K562 (cell line): ENCODE results near the gene STK11. TPM values are rescaled to one million over a fixed set of nuclear protein-coding genes. Genes with fewer than 3 reads are reported as not detected.

Experiments used
- ATAC-seq: fragments of 200-7000 bp; cut with Tn5 transposase; 3 replicates; pipeline ENCODE4 v1.9.1; 2020; ENCODE audit warnings: moderate library complexity
- BruUV-seq: library from RNA; stranded (reverse); fragments of 400-500 nt; replicated peaks from 2 replicates; lab custom pipeline; 2021; lab: Mats Ljungman, UMichigan
- CTCF ChIA-PET: fragments of 300-600 bp; formaldehyde crosslinking; extraction: SDS; loops from one replicate; lab custom pipeline; 2021; ENCODE audit warnings: low intra/inter-chr PET ratio; lab: Yijun Ruan, JAX
- POLR2A ChIA-PET: fragments of 300-600, 350-650 bp; sonication (Branson Sonifier 250); formaldehyde crosslinking; extraction: SDS; loops from one replicate; lab custom pipeline; 2021; ENCODE audit warnings: antibody characterized with exemption, inconsistent platforms; lab: Yijun Ruan, JAX
- DNase-seq, 4 experiments: peaks; one replicate each; pipeline versions ENCODE4 v3.0.0 to v3.0.0-alpha.2; 2011 to 2018; ENCODE audit warnings: low spot score in 3 of 4, mixed read lengths in 3 of 4; ENCODE audit errors: extremely low read depth in 1 of 4
- FAIRE-seq: peaks from 2 replicates; lab custom pipeline; 2011; peaks lifted over from hg19 to GRCh38; lab: Jason Lieb, UNC
- H2AFZ ChIP-seq: 2 replicates; pipeline ENCODE4 v1.6.0; 2011; ENCODE audit warnings: low read depth, low read length, control low read depth, inconsistent platforms
- H3K27ac ChIP-seq: fragments of 200-600 bp; 3 replicates; pipeline ENCODE4 v1.8.0; 2011; ENCODE audit warnings: low read depth, mild to moderate bottlenecking, control low read depth, inconsistent platforms, low read length, moderate library complexity, mixed read lengths; ENCODE audit errors: extremely low read depth
- H3K27me3 ChIP-seq, 2 experiments: fragments of 300-600 bp in 1 of 2; 2 replicates in 1 of 2; 3 replicates in 1 of 2; pipeline versions ENCODE4 v1.6.0 to v1.8.0; 2011; ENCODE audit warnings: inconsistent platforms in 2 of 2, low read length in 2 of 2, mild to moderate bottlenecking in 1 of 2, mixed read lengths in 1 of 2, moderate library complexity in 1 of 2; ENCODE audit not compliant: control insufficient read depth in 2 of 2, insufficient read depth in 2 of 2
- H3K36me3 ChIP-seq: fragments of 300-600 bp; 3 replicates; pipeline ENCODE4 v1.8.0; 2011; ENCODE audit warnings: mild to moderate bottlenecking, low read length, inconsistent platforms; ENCODE audit not compliant: control insufficient read depth, insufficient read depth
- H3K4me1 ChIP-seq, 2 experiments: fragments of 200-600 bp in 1 of 2; replicated peaks in 1 of 2; 2 replicates in 1 of 2; 3 replicates in 1 of 2; pipeline versions ENCODE4 v1.5.1 to v1.8.0; 2011; ENCODE audit warnings: inconsistent platforms in 2 of 2, low read length in 2 of 2, mild to moderate bottlenecking in 1 of 2, mixed read lengths in 1 of 2, moderate library complexity in 1 of 2; ENCODE audit not compliant: control insufficient read depth in 2 of 2, insufficient read depth in 2 of 2
- H3K4me2 ChIP-seq: 2 replicates; pipeline ENCODE4 v1.6.1; 2011; ENCODE audit warnings: low read length, control low read depth, inconsistent platforms, mixed read lengths; ENCODE audit not compliant: insufficient read depth
- H3K4me3 ChIP-seq: fragments of 200-600 bp; sonication (generic), shearing (Covaris generic); 2 replicates; pipeline ENCODE4 v1.5.1; 2016; ENCODE audit warnings: control low read depth, inconsistent platforms
- H3K79me2 ChIP-seq: fragments of 200-600 bp; 3 replicates; pipeline ENCODE4 v1.8.0; 2011; ENCODE audit warnings: low read length, inconsistent platforms; ENCODE audit not compliant: control insufficient read depth, insufficient read depth
- H3K9ac ChIP-seq, 2 experiments: 2 replicates each; pipeline versions ENCODE4 v1.6.0 to v1.6.1; 2011; ENCODE audit warnings: low read depth in 2 of 2, low read length in 2 of 2, control low read depth in 1 of 2, inconsistent platforms in 1 of 2, mild to moderate bottlenecking in 1 of 2, mixed read lengths in 1 of 2; ENCODE audit not compliant: insufficient read depth in 1 of 2
- H3K9me1 ChIP-seq: one replicate; pipeline ENCODE4 v1.6.0; 2011; ENCODE audit warnings: inconsistent platforms, mild to moderate bottlenecking, low read length, moderate library complexity; ENCODE audit not compliant: control insufficient read depth, insufficient read depth
- H3K9me3 ChIP-seq: replicated peaks from 2 replicates; pipeline ENCODE4 v1.5.1; 2011; ENCODE audit warnings: low read depth, low read length, inconsistent platforms; ENCODE audit not compliant: control insufficient read depth, insufficient read depth
- H4K20me1 ChIP-seq: replicated peaks from 2 replicates; pipeline ENCODE4 v1.6.1; 2011; ENCODE audit warnings: low read length, inconsistent platforms, mixed read lengths; ENCODE audit not compliant: control insufficient read depth, insufficient read depth
- CGGBP1 ChIP-seq: fragments of 250-450 bp; sonication (Bioruptor Pico); IDR thresholded peaks from 2 replicates; pipeline ENCODE4 v1.9.0; 2021; ENCODE audit warnings: mild to moderate bottlenecking
- EHMT2 ChIP-seq: fragments of 450-650 bp; IDR thresholded peaks from 2 replicates; pipeline ENCODE4 v1.6.1; 2018; ENCODE audit warnings: antibody characterized with exemption
- GATAD2B ChIP-seq: fragments of 450-650 bp; IDR thresholded peaks from 2 replicates; pipeline ENCODE4 v1.6.1; 2017; ENCODE audit warnings: mild to moderate bottlenecking, borderline replicate concordance
- GTF2F1 ChIP-seq: IDR thresholded peaks from 2 replicates; pipeline ENCODE4 v1.6.1; 2011; ENCODE audit warnings: low read depth, low read length, improper control_type of control experiment
- HNRNPL ChIP-seq: fragments of 200-400 bp; formaldehyde crosslinking; IDR thresholded peaks from 2 replicates; pipeline ENCODE4 v1.6.1; 2017; ENCODE audit warnings: low read depth, mild to moderate bottlenecking, low read length
- POLR2G ChIP-seq: fragments of 200-400 bp; formaldehyde crosslinking; IDR thresholded peaks from 2 replicates; pipeline ENCODE4 v1.6.1; 2017; ENCODE audit warnings: low read depth, mild to moderate bottlenecking, antibody characterized with exemption, low read length, moderate library complexity
- RBFOX2 ChIP-seq: fragments of 200-400 bp; formaldehyde crosslinking; IDR thresholded peaks from 2 replicates; pipeline ENCODE4 v1.6.1; 2017; ENCODE audit warnings: low read depth, mild to moderate bottlenecking, low read length, moderate library complexity
- SPI1 ChIP-seq: IDR thresholded peaks from 2 replicates; pipeline ENCODE4 v1.6.1; 2011; ENCODE audit warnings: low read depth, low read length, control low read depth, borderline replicate concordance
- ZNF79 ChIP-seq: fragments of 250-450 bp; sonication (Bioruptor Pico); IDR thresholded peaks from 2 replicates; pipeline ENCODE4 v1.4.0; 2020; ENCODE audit warnings: low read depth, mild to moderate bottlenecking, moderate library complexity
- WGBS: fragments of 100-300 bp; shearing (Covaris generic); methylation state at CpG from one replicate; pipeline ENCODE4 v1.1.6; 2016; ENCODE audit warnings: low coverage, mixed read lengths; ENCODE audit not compliant: insufficient coverage; ENCODE audit errors: missing lambda C conversion rate; 5-methylcytosine and 5-hydroxymethylcytosine counted together
- in situ Hi-C: fragments of 300-500 bp; cut with MboI; formaldehyde crosslinking; loops from 4 replicates; pipeline ENCODE4 v1.15.0; 2018; ENCODE audit warnings: inconsistent platforms, mixed read lengths
- intact Hi-C: fragments of 100-400 bp; cut with micrococcal nuclease; formaldehyde crosslinking; loops from 2 replicates; pipeline ENCODE4 v1.14.2; 2022
- polyA plus RNA-seq, 8 experiments: library from polyadenylated mRNA; depleted of rRNA in 4 of 8; stranded (reverse) in 5 of 8; unstranded in 3 of 8; fragments of >200 nt; fragmentation: Nextera tagmentation in 2 of 8; fragmentation: Illumina TruSeq in 1 of 8; extraction: Ambion mirVana in 2 of 8; extraction: Trizol in 1 of 8; gene quantifications; 2 replicates each; pipeline versions ENCODE4 v1.2.1 to v1.2.3, GENCODE V29; 2011 to 2014; ENCODE audit warnings: inconsistent platforms in 1 of 8, missing spikeins in 1 of 8
- total RNA-seq, 7 experiments: library from RNA; depleted of rRNA in 6 of 7; stranded (reverse); fragments of >200 nt in 6 of 7; fragmentation: Illumina TruSeq in 2 of 7; extraction: Trizol in 2 of 7; gene quantifications; 2 replicates each; pipeline versions ENCODE4 v1.2.1 to v1.2.3, GENCODE V29; 2011 to 2021; ENCODE audit warnings: low replicate concordance in 1 of 7

The STK11 gene
- total and polyA plus RNA-seq, 9 of the 15 experiments (the other 6 are each of a cell fraction or from before 2014, with no cell fraction given) = 0.15 to 96.5 (median 31.7) TPM

GRCh38 chr19:1159864-1160595 lies 45.5 kb upstream of the STK11 start:
- Histone ChIP-seq H3K9ac (no peak overlapping the region; a peak in 1 of 4 replicates), H4K20me1 (peaks cover 9% of the 10 kb centered on the region), H3K36me3 (peaks cover 10% of the 10 kb centered on the region; the same call in 1 of the 3 replicates), H3K27me3 (no peaks in the 10 kb centered on the region), H3K27ac (no peak overlapping the region), H3K4me3 (no peak overlapping the region), H3K4me1 (peaks cover 0 to 80% of the 10 kb centered on the region in 2 experiments; a peak in 3 of 5 replicates), H3K9me1 (peaks cover 3% of the 10 kb centered on the region), H3K4me2 (no peak overlapping the region), H3K9me3 (no peaks in the 10 kb centered on the region), H3K79me2 (peaks cover 53% of the 10 kb centered on the region), H2AFZ (no peak overlapping the region)
- intact Hi-C loops = no loop called here
- DNase-seq (no peak), FAIRE-seq (no peak), ATAC-seq (no peak)
- TF ChIP-seq POLR2G = peak; percentile 38; the same call in 1 of the 2 replicates
- TF ChIP-seq SPI1 = no peak
- TF ChIP-seq EHMT2 = no peak
- no peak for TF ChIP-seq GTF2F1
- no peak for TF ChIP-seq CGGBP1 (CRISPR knock-in tag)
- TF ChIP-seq ZNF79 (CRISPR knock-in tag) = no peak
- TF ChIP-seq RBFOX2 = peak; percentile 31; the same call in 1 of the 2 replicates
- TF ChIP-seq GATAD2B = no peak
- peak; percentile 62; the same call in 1 of the 2 replicates for TF ChIP-seq HNRNPL
- in situ Hi-C loops = no loop called here
- BruUV-seq = no TSS peak
- ChIA-PET POLR2A (no interaction called here), CTCF (no interaction called here)
- 91% methylated on average over 16 of the region's 31 CpGs for WGBS
